Stimulated activated CD4-positive, alpha-beta T cell treated with anti-CD3 and anti-CD28 coated beads, Interleukin-12 subunit alpha, Interleukin-12 subunit beta, amount 100 ng/mL, for 24 hours (primary cell): ENCODE results near the gene DGKG.

ENCODE experiments used
- DNase-seq, 2 experiments: peaks; one replicate each; pipeline ENCODE4 v3.0.0-alpha.2; 2020; ENCODE audit warnings: low read depth in 2 of 2

DGKG gene

GRCh38 chr3:186173224-186173815 is 188.7 kb downstream of the DGKG start:
- no peak for DNase-seq

GRCh38 chr3:186172353-186172752 is 189.7 kb downstream of the DGKG start:
- no peak for DNase-seq

GRCh38 chr3:186171521-186171920 is 190.5 kb downstream of the DGKG start:
- DNase-seq: no peak

GRCh38 chr3:186170516-186170915 is 191.5 kb downstream of the DGKG start:
- DNase-seq: no peak

- no peak for DNase-seq
These were observed 192.7 kb downstream of the DGKG start for GRCh38 chr3:186169379-186169778.

GRCh38 chr3:186168976-186169375 is 193.1 kb downstream of the DGKG start:
- DNase-seq: no peak

- no peak for DNase-seq
These were observed 194.2 kb downstream of the DGKG start for GRCh38 chr3:186167646-186168395.

GRCh38 chr3:186166491-186167288 is 195.3 kb downstream of the DGKG start:
- no peak for DNase-seq

GRCh38 chr3:186166036-186166435 is 196.0 kb downstream of the DGKG start:
- DNase-seq: no peak

GRCh38 chr3:186165331-186165730 is 196.7 kb downstream of the DGKG start:
- no peak for DNase-seq

- no peak for DNase-seq
These were observed 197.3 kb downstream of the DGKG start for GRCh38 chr3:186164696-186165095.

GRCh38 chr3:186162221-186162620 is 199.8 kb downstream of the DGKG start:
- DNase-seq: no peak

- DNase-seq: no peak
These were observed 201.3 kb downstream of the DGKG start for GRCh38 chr3:186160691-186161243.

- DNase-seq: no peak
These were observed 207.4 kb downstream of the DGKG start for GRCh38 chr3:186154641-186155040.

- no peak for DNase-seq
These were observed 209.1 kb downstream of the DGKG start for GRCh38 chr3:186152889-186153292.

- no peak for DNase-seq
These were observed 209.7 kb downstream of the DGKG start for GRCh38 chr3:186152361-186152798.

- DNase-seq: no peak
These were observed 210.7 kb downstream of the DGKG start for GRCh38 chr3:186151077-186151971.

- DNase-seq: no peak
These were observed 211.8 kb downstream of the DGKG start for GRCh38 chr3:186150041-186150830.

- DNase-seq: no peak
These were observed 212.6 kb downstream of the DGKG start for GRCh38 chr3:186149319-186149960.

- DNase-seq: no peak
These were observed 217.8 kb downstream of the DGKG start for GRCh38 chr3:186144257-186144656.
